ENCODE results near the gene TRIM38.
A peak's percentile ranks its signal among the peaks of the same experiment; 100 is the strongest.

DNA sequence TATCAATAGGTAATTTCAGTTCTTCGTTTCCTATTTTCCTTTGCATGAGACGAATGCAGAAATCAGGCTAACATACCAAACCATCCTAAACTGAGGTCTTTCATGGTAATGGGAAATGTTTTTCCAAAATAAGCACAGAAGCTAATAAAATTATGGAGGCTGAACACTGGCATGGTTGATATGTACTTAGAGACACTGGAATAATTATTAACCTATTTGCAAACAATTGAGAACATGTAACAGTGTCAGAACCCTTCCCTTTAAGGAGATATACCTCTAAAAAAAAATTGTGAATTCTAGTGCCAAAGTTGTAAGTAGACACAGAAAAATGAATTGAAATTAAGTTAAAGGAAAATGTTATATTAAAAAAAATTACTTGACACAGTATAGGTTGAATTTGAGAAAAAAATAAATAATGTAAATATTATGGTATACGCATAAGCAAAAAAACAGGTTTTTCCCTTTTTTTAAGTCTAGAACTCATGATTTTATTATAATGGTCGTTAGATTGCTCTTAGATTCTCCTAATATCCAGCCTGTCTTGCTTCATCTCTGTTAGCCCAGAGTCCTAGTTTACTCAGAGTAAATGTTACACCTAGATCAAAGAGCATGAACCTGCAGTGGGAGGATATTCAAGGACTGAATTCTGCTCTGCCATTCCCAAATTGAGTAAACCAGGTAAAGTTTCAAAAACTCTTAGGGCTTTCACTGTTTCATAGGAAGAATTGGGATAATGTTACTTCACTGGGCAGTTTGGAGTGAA is 33.9 kb upstream of the TRIM38 start:
- TF ChIP-seq, protein P1, sequence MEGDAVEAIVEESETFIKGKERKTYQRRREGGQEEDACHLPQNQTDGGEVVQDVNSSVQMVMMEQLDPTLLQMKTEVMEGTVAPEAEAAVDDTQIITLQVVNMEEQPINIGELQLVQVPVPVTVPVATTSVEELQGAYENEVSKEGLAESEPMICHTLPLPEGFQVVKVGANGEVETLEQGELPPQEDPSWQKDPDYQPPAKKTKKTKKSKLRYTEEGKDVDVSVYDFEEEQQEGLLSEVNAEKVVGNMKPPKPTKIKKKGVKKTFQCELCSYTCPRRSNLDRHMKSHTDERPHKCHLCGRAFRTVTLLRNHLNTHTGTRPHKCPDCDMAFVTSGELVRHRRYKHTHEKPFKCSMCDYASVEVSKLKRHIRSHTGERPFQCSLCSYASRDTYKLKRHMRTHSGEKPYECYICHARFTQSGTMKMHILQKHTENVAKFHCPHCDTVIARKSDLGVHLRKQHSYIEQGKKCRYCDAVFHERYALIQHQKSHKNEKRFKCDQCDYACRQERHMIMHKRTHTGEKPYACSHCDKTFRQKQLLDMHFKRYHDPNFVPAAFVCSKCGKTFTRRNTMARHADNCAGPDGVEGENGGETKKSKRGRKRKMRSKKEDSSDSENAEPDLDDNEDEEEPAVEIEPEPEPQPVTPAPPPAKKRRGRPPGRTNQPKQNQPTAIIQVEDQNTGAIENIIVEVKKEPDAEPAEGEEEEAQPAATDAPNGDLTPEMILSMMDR (IDR thresholded peaks at IDR 0.05): no peak
- peak; percentile 35 for TF ChIP-seq POLR2AphosphoS5 (IDR thresholded peaks at IDR 0.05)
- TF ChIP-seq POLR2A (IDR thresholded peaks at IDR 0.05): no peak

Data from prostate gland (tissue), 2 donors.